Measurements from ENCODE around the gene CTXND1. TPM values are rescaled to one million over a fixed set of nuclear protein-coding genes. Genes with fewer than 3 reads are reported as not detected.

Gene CTXND1
- total and polyA plus RNA-seq, 2 of the 13 experiments (the other 11 are each of a cell fraction or from before 2014, with no cell fraction given) = 1.2 to 2.1 TPM

DNA sequence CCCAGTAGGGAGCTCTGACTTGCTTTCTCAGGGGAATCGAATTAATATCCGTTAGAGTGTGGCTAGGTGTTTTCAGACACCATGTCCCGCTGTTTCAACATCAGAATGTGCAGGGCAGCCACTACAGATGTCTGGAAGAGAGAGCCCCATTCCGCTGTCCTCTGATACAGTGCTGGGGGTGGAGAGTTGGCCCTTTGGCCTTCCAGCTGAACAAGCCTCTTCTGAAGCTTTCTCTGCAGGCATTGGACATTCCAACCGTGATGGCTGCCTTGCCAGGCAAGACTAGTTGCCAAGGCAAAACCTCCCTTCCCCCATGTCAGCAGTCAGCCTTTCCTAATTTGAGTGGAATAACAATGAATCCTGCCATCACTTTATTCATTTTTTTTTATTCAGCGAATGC lies 97.7 kb downstream of the CTXND1 start:
- Histone ChIP-seq H3K9me3 (ENCODE audit: low read length) (no peaks in the 10 kb centered on the region), H3K9ac (ENCODE audit: insufficient read depth, low read depth, low read length) (peak overlapping the region; percentile 73), H3K4me1 (ENCODE audit: insufficient read depth, low read length) (peaks cover 59% of the 10 kb centered on the region), H3K79me2 (ENCODE audit: insufficient read depth, low read length) (peaks cover 24% of the 10 kb centered on the region), H3K27ac (ENCODE audit: extremely low read length, insufficient read depth, low read length) (peak overlapping the region; percentile 68), H2AFZ (ENCODE audit: low read length) (no peak overlapping the region), H3K4me2 (ENCODE audit: low read depth, low read length) (peak overlapping the region; percentile 85), H3K27me3 (ENCODE audit: control insufficient read depth in 1 of 2, insufficient read depth in 2 of 2, low read length in 2 of 2) (no peaks in the 10 kb centered on the region; a peak in 1 of 5 replicates), H3K36me3 (replicated peaks in 1 of 2; ENCODE audit: control insufficient read depth in 1 of 2, insufficient read depth in 2 of 2, low read length in 2 of 2) (no peaks in the 10 kb centered on the region; a peak in 3 of 5 replicates), H4K20me1 (ENCODE audit: insufficient read depth, low read length) (no peaks in the 10 kb centered on the region), H3K4me3 (replicated peaks in 1 of 3; ENCODE audit: insufficient read depth in 1 of 3, low read depth in 2 of 3, low read length in 3 of 3) (peak overlapping the region; percentile 78 to 89 (median 88))
- WGBS (ENCODE audit: low lambda C conversion rate) = 39% methylated on average over 3 of the region's 6 CpGs
- intact Hi-C loops (cut with micrococcal nuclease; ENCODE audit: unreplicated experiment) (loop anchor here (5.0 to 10.0 kb wide), 2 partner anchors 82 to 270 kb away; no protein-coding TSS in a partner anchor), in situ Hi-C loops (cut with HindIII; ENCODE audit: extremely low pct_ligation_motif_present, low pct_unique_long_range_greater_than_20kb) (loop anchor here (5.0 to 25.0 kb wide), 2 partner anchors 82 to 267 kb away; partner anchors contain the start of gene MTHFS)
- CTCF ChIA-PET (ENCODE audit: low intra/inter-chr PET ratio, low total read pairs) = no interaction called here
- POLR2A ChIA-PET = interaction anchor here (0.8 to 3.5 kb wide), 4 partner anchors 8 to 231 kb away, joined by 4 to 24 read pairs (median 4); partner anchors contain the start of gene ZFAND6
- ATAC-seq = peak; percentile 66
- DNase-seq (ENCODE audit: low spot score) = peak; percentile 72
- no TSS peak for BruUV-seq (replicated peaks)
- peak; percentile 78 for FAIRE-seq
- TF ChIP-seq ZNF652 (CRISPR knock-in tag; IDR thresholded peaks at IDR 0.05; ENCODE audit: borderline replicate concordance, low read depth) = no peak
- peak; percentile 26; the same call in 1 of the 2 replicates for TF ChIP-seq MAFF (IDR thresholded peaks at IDR 0.05; ENCODE audit: low read depth, low read length)
- TF ChIP-seq PHF21A (CRISPR knock-in tag; IDR thresholded peaks at IDR 0.05) = peak; percentile 17; the same call in 1 of the 2 replicates
- TF ChIP-seq, protein P1, sequence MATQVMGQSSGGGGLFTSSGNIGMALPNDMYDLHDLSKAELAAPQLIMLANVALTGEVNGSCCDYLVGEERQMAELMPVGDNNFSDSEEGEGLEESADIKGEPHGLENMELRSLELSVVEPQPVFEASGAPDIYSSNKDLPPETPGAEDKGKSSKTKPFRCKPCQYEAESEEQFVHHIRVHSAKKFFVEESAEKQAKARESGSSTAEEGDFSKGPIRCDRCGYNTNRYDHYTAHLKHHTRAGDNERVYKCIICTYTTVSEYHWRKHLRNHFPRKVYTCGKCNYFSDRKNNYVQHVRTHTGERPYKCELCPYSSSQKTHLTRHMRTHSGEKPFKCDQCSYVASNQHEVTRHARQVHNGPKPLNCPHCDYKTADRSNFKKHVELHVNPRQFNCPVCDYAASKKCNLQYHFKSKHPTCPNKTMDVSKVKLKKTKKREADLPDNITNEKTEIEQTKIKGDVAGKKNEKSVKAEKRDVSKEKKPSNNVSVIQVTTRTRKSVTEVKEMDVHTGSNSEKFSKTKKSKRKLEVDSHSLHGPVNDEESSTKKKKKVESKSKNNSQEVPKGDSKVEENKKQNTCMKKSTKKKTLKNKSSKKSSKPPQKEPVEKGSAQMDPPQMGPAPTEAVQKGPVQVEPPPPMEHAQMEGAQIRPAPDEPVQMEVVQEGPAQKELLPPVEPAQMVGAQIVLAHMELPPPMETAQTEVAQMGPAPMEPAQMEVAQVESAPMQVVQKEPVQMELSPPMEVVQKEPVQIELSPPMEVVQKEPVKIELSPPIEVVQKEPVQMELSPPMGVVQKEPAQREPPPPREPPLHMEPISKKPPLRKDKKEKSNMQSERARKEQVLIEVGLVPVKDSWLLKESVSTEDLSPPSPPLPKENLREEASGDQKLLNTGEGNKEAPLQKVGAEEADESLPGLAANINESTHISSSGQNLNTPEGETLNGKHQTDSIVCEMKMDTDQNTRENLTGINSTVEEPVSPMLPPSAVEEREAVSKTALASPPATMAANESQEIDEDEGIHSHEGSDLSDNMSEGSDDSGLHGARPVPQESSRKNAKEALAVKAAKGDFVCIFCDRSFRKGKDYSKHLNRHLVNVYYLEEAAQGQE (IDR thresholded peaks at IDR 0.05; ENCODE audit: borderline replicate concordance in 1 of 2, low read depth in 1 of 2, low read length in 2 of 2) = 0 out of 4 replicates have a peak, but pooled peaks of 1 of the 2 experiments have one; percentile 42
- TF ChIP-seq, protein P2, sequence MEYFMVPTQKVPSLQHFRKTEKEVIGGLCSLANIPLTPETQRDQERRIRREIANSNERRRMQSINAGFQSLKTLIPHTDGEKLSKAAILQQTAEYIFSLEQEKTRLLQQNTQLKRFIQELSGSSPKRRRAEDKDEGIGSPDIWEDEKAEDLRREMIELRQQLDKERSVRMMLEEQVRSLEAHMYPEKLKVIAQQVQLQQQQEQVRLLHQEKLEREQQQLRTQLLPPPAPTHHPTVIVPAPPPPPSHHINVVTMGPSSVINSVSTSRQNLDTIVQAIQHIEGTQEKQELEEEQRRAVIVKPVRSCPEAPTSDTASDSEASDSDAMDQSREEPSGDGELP (IDR thresholded peaks at IDR 0.05; ENCODE audit: borderline replicate concordance, low read depth) = peak; percentile 77; the same call in 1 of the 2 replicates
- TF ChIP-seq TEAD3 (CRISPR knock-in tag; optimal IDR thresholded peaks at IDR 0.05; ENCODE audit: borderline replicate concordance) = peak; percentile 79
- peak; percentile 42; the same call in 1 of the 2 replicates for TF ChIP-seq ZFX (CRISPR knock-in tag; IDR thresholded peaks at IDR 0.05; ENCODE audit: low read depth)
- no peak for TF ChIP-seq ZNF841 (CRISPR knock-in tag; IDR thresholded peaks at IDR 0.05; ENCODE audit: borderline replicate concordance)
- TF ChIP-seq, protein P3, sequence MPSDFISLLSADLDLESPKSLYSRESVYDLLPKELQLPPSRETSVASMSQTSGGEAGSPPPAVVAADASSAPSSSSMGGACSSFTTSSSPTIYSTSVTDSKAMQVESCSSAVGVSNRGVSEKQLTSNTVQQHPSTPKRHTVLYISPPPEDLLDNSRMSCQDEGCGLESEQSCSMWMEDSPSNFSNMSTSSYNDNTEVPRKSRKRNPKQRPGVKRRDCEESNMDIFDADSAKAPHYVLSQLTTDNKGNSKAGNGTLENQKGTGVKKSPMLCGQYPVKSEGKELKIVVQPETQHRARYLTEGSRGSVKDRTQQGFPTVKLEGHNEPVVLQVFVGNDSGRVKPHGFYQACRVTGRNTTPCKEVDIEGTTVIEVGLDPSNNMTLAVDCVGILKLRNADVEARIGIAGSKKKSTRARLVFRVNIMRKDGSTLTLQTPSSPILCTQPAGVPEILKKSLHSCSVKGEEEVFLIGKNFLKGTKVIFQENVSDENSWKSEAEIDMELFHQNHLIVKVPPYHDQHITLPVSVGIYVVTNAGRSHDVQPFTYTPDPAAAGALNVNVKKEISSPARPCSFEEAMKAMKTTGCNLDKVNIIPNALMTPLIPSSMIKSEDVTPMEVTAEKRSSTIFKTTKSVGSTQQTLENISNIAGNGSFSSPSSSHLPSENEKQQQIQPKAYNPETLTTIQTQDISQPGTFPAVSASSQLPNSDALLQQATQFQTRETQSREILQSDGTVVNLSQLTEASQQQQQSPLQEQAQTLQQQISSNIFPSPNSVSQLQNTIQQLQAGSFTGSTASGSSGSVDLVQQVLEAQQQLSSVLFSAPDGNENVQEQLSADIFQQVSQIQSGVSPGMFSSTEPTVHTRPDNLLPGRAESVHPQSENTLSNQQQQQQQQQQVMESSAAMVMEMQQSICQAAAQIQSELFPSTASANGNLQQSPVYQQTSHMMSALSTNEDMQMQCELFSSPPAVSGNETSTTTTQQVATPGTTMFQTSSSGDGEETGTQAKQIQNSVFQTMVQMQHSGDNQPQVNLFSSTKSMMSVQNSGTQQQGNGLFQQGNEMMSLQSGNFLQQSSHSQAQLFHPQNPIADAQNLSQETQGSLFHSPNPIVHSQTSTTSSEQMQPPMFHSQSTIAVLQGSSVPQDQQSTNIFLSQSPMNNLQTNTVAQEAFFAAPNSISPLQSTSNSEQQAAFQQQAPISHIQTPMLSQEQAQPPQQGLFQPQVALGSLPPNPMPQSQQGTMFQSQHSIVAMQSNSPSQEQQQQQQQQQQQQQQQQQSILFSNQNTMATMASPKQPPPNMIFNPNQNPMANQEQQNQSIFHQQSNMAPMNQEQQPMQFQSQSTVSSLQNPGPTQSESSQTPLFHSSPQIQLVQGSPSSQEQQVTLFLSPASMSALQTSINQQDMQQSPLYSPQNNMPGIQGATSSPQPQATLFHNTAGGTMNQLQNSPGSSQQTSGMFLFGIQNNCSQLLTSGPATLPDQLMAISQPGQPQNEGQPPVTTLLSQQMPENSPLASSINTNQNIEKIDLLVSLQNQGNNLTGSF (CRISPR knock-in tag; IDR thresholded peaks at IDR 0.05) = 0 out of 2 replicates have a peak, but pooled peaks have one; percentile 2
- TF ChIP-seq ZMYM3 (CRISPR knock-in tag; IDR thresholded peaks at IDR 0.05) = 0 out of 2 replicates have a peak, but pooled peaks have one; percentile 9
- TF ChIP-seq ZNF292 (CRISPR knock-in tag; IDR thresholded peaks at IDR 0.05; ENCODE audit: borderline replicate concordance, low read depth) = peak; percentile 30; the same call in 1 of the 2 replicates
- no peak for TF ChIP-seq SNAI1 (CRISPR knock-in tag; IDR thresholded peaks at IDR 0.05; ENCODE audit: borderline replicate concordance)

Measured in HepG2 (cell line).